Motor neuron (in vitro differentiated cells): ENCODE measurements around the gene EMC10. TPM values are rescaled to one million over a fixed set of nuclear protein-coding genes. Genes with fewer than 3 reads are reported as not detected.

Experiments used
- ATAC-seq, 8 experiments: fragments of 200-7000 bp; cut with Tn5 transposase; replicated peaks in 6 of 8; 2 replicates each; pipeline ENCODE4 v1.8.0; 2021; ENCODE audit warnings: mild to moderate bottlenecking in 8 of 8, moderate library complexity in 8 of 8
- H3K27ac ChIP-seq, 2 donors: fragments of 250-450 bp; sonication (Bioruptor Pico); 2 replicates each; pipeline ENCODE4 v1.9.0; 2021; ENCODE audit warnings: antibody characterized with exemption in 2 of 2, mild to moderate bottlenecking in 2 of 2, moderate library complexity in 1 of 2
- H3K4me1 ChIP-seq, 2 donors: fragments of 250-450 bp; sonication (Bioruptor Pico); replicated peaks in 1 of 2; 2 replicates each; pipeline ENCODE4 v1.6.1; 2021; ENCODE audit warnings: antibody characterized with exemption in 2 of 2, mild to moderate bottlenecking in 2 of 2, moderate library complexity in 1 of 2
- H3K4me3 ChIP-seq, 5 donors: fragments of 250-450 bp; sonication (Bioruptor Pico); 2 replicates each; pipeline ENCODE4 v1.9.0; 2021; ENCODE audit warnings: antibody characterized with exemption in 5 of 5, mild to moderate bottlenecking in 5 of 5, moderate library complexity in 4 of 5
- WGBS, 10 experiments: fragments of 450-650 bp; shearing (Covaris generic); methylation state at CpG; one replicate each; pipeline ENCODE4 v1.0.0; 2022; 5-methylcytosine and 5-hydroxymethylcytosine counted together
- in situ Hi-C, 9 experiments: fragments of 400-800 bp; cut with MboI; loops; one replicate each; pipeline ENCODE4 v1.15.0; 2021; ENCODE audit warnings: low sequenced_read_pairs in 9 of 9, low pct_unique_long_range_greater_than_20kb in 2 of 9; ENCODE audit not compliant: unreplicated experiment in 9 of 9
- total RNA-seq, 8 experiments: library from RNA; unstranded; fragments of 300-600 nt; gene quantifications; 2 replicates each; pipeline versions ENCODE4 v1.2.3 to v1.2.4, GENCODE V29; 2022

The EMC10 gene
- total RNA-seq, 8 experiments from 2014 or later = 46.0 to 183 (median 90.3) TPM

DNA sequence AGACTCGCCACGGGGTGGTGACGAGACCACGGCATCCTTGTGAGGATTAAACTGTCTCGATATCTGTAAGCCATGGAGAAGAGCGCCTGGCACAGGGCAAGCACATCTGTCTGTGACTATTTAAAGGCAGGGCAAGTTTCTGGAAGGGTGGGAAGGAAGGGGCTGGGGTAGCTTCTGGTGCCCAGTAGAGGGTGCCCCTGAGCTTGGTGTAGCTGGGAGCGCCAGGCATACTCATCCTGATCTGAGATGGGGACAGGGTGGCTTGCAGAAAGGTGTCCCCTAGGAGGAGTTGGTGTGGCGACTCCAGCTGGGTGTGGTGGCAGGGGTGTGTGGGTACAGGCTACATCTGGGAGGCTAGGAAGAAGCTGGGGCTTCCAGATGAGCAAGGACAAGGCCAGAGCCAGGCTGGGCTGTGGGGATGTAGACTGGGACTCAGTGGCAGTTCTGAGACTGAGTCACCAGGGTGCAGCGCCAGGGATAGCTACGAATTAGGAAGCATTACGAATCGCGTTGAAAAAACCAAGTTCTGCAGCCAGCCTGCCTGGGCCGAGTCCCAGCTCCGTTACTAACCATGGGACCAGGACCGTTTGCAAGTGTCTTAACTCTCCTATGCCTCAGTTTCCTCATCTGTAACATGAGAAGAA, 60.5 kb downstream of the EMC10 start:
- no peak overlapping the region for H3K4me3 ChIP-seq
- WGBS, 10 experiments = 73 to 100% (median 93%) methylated on average over 1 to 12 of the region's 16 CpGs; no CpG with 5 or more reads in 3 of the 10 experiments
- ATAC-seq = no peak
- in situ Hi-C loops = loop anchor here in 2 of 9 experiments (25.0 kb wide), 1 partner anchor 251 kb away; the partner anchor contains the start of gene ACP4 (in 2 of the 2)
- H3K4me1 ChIP-seq = peaks cover 4 to 6% of the 10 kb centered on the region in 2 donors
- H3K27ac ChIP-seq = no peak overlapping the region

GRCh38 chr19:50537306-50537685, 61.0 kb downstream of the EMC10 start:
- peak in 1 of 8 experiments; percentile 12 for ATAC-seq
- Histone ChIP-seq H3K27ac (no peak overlapping the region), H3K4me3 (no peak overlapping the region), H3K4me1 (peaks cover under 1 to 8% of the 10 kb centered on the region in 2 donors)
- WGBS, 10 experiments = 59 to 100% (median 80%) methylated on average over 1 to 12 of the region's 18 CpGs; no CpG with 5 or more reads in 5 of the 10 experiments
- in situ Hi-C loops = loop anchor here in 2 of 9 experiments (25.0 kb wide), 1 partner anchor 250 kb away; the partner anchor contains the start of gene ACP4 (in 2 of the 2)

DNA sequence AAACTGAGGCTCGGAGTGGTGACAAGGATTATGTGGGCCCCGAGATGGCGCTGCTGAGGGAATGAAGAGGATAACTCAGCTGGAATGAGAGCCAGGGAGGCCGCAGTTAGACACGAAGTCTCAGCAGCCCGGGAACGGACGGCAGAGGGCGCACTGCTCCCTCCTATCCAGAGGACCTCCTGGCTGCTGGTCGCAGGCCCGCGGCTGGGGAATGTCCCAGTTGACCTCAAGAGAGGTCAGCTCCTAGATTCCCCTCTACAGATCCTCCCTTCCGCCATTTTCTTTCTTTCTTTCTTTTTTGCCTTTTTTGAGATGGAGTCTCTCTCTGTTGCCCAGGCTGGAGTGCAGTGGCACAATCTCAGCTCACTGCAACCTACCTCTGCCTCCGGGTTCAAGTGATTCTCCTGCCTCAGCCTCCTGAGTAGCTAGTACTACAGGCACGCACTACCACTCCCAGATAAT, 61.5 kb downstream of the EMC10 start:
- in situ Hi-C loops = loop anchor here in 2 of 9 experiments (25.0 kb wide), 1 partner anchor 250 kb away; the partner anchor contains the start of gene ACP4 (in 2 of the 2)
- H3K4me3 ChIP-seq = no peak overlapping the region
- H3K4me1 ChIP-seq = peaks cover 0 to 8% of the 10 kb centered on the region in 2 donors
- no peak overlapping the region for H3K27ac ChIP-seq
- WGBS, 10 experiments = 0 to 46% (median 35%) methylated on average over 1 to 12 of the region's 15 CpGs; no CpG with 5 or more reads in 1 of the 10 experiments
- ATAC-seq = peak in 7 of 8 experiments; percentile 48 to 97 (median 86)

Other genes starting within 250 kb of the EMC10 start
- 1 to 10 TPM in 4 of 8 experiments, under 1 TPM in 4; 0.13 to 2.6 (median 0.99) TPM for gene KCNC3, start 147.1 kb upstream of the EMC10 start, total RNA-seq
- gene NAPSA, start 110.9 kb upstream of the EMC10 start, total RNA-seq = 1 to 10 TPM in 4 of 8 experiments, under 1 TPM in 4; 0.18 to 1.9 (median 0.95) TPM
- gene NR1H2, start 100.0 kb upstream of the EMC10 start, total RNA-seq = 10 to 100 TPM; 13.5 to 71.4 (median 30.6) TPM
- gene POLD1, start 92.2 kb upstream of the EMC10 start, total RNA-seq = 10 to 100 TPM in 5 of 8 experiments, 1 to 10 TPM in 3; 6.2 to 56.0 (median 12.7) TPM
- gene SPIB, start 57.6 kb upstream of the EMC10 start, total RNA-seq = 1 to 10 TPM in 1 of 8 experiments, under 1 TPM in 5, not detected in 2; 0.09 to 2.6 (median 0.47) TPM
- gene MYBPC2, start 43.6 kb upstream of the EMC10 start, total RNA-seq = under 1 TPM in 4 of 8 experiments, not detected in 4; 0.04 to 0.27 (median 0.11) TPM
- gene GARIN5A, start 341 bp downstream of the EMC10 start, total RNA-seq = 1 to 10 TPM in 6 of 8 experiments, under 1 TPM in 2; 0.46 to 6.9 (median 1.9) TPM
- gene JOSD2, start 34.7 kb downstream of the EMC10 start, total RNA-seq = 10 to 100 TPM in 4 of 8 experiments, 1 to 10 TPM in 4; 3.9 to 40.5 (median 11.3) TPM
- gene ASPDH, start 37.4 kb downstream of the EMC10 start, total RNA-seq = 1 to 10 TPM in 4 of 8 experiments, under 1 TPM in 1, not detected in 3; 0.58 to 3.0 (median 1.4) TPM
- gene LRRC4B, start 91.9 kb downstream of the EMC10 start, total RNA-seq = 10 to 100 TPM in 5 of 8 experiments, under 1 TPM in 3; 0.10 to 45.8 (median 17.2) TPM
- 10 to 100 TPM in 1 of 8 experiments, 1 to 10 TPM in 4, under 1 TPM in 3; 0.31 to 12.5 (median 3.4) TPM for gene SYT3, start 163.4 kb downstream of the EMC10 start, total RNA-seq
- gene C19orf81, start 172.9 kb downstream of the EMC10 start, total RNA-seq = 10 to 100 TPM in 2 of 8 experiments, 1 to 10 TPM in 4, not detected in 2; 1.3 to 10.9 (median 6.4) TPM
- gene SHANK1, start 243.3 kb downstream of the EMC10 start, total RNA-seq = 10 to 100 TPM in 3 of 8 experiments, 1 to 10 TPM in 5; 1.7 to 22.5 (median 7.2) TPM
- gene CLEC11A, start 246.9 kb downstream of the EMC10 start, total RNA-seq = 10 to 100 TPM in 3 of 8 experiments, 1 to 10 TPM in 5; 1.8 to 42.0 (median 6.9) TPM